GM18499 (cell line): ENCODE data around the gene SPATA16.
"Not testable (repeated sequence)": the region's sequence is repeated elsewhere in the genome, so short reads cannot be mapped to it uniquely, and the experiment has no call there.

Source experiments
- ATAC-seq: cut with Tn5 transposase; IDR thresholded peaks from one replicate; pipeline ENCODE4 v1.9.1; 2021; ENCODE audit warnings: moderate number of reproducible peaks; ENCODE audit not compliant: insufficient read depth, unreplicated experiment

Gene SPATA16

DNA sequence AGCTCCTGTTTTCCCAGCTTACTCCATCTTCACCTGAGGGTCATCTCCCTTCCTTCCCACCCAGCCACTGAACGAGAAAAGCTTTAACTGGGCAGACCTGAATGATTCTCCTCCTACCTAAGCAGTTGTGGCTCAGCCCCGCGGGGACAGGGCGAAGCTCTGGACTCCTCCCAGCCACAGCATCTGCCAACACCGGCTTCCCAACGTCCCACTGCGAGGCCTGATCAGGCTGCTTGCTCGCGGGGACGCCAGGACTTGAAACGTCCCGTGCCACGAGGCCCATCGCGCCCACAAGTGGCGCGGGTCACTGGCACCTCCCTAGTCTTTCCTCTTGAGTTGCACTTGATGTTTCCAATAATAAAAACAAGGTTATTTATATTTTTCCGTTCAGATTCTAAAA is at the start of gene SPATA16:
Gene SPATA16, minus strand, starts transcription at position 250 of the 400 bp plus-strand sequence. CDS start 23,504 bp downstream, outside the sequence.
- no peak for ATAC-seq

DNA sequence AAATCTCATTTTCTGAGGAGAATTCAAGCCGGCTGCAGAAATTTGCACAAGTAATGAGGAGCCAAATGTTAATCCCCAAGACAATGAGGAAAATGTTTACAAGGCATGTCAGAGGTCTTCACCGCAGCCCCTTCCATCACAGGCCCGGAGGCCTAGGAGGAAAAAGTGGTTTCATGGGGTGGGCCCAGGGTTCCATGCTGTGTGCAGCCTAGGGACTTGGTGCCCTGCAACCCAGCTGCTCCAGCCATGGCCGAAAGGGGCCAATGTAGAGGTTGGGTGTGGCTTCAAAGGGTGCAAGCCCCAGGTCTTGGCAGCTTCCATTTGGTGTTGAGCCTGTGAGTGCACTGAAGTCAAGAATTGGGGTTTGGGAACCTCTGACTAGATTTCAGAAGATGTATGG is 42.0 kb upstream of the SPATA16 start:
- not testable (repeated sequence) for ATAC-seq

DNA sequence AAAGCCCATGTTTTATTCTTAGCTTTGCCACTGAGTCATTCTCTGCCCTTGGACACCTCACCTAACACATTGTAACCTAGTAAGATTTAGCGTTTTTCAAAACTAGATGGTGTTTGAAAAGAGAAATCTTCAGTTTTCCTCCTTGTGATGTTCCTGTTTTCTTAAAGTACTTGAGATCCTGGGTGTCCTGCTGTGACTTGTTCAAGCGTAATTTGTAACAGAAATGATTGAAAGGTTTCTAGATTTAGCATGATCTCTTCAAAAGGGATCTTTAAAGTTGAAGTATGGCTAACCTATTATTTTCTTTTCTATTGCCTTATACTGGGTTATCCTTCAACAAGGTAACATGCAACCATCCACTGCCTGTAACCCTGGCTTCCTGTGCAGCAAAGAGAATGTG is 32.6 kb upstream of the SPATA16 start:
- ATAC-seq = no peak

- ATAC-seq = not testable (repeated sequence)
These were observed 18.1 kb upstream of the SPATA16 start for GRCh38 chr3:173159139-173159538.

GRCh38 chr3:173156533-173156932 is 15.5 kb upstream of the SPATA16 start:
- ATAC-seq = not testable (repeated sequence)

DNA sequence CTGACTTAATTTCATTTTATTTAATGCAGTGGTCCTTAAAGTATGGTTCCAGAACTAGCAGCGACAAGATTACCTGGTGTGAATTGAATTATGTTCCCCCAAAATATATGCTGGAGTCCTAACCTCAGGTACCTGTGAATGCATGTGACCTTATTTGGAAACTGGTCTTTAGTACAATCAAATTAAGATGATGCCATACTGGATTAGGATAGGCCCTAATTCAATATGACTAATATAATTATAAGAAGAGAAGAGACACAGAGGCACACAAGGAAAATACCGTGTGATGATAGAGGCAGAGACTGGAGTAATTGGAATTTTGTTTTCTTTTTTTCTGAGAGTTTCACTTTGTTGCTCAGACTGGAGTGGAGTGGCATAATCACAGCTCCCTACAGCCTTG is 12.6 kb upstream of the SPATA16 start:
- ATAC-seq = no peak

DNA sequence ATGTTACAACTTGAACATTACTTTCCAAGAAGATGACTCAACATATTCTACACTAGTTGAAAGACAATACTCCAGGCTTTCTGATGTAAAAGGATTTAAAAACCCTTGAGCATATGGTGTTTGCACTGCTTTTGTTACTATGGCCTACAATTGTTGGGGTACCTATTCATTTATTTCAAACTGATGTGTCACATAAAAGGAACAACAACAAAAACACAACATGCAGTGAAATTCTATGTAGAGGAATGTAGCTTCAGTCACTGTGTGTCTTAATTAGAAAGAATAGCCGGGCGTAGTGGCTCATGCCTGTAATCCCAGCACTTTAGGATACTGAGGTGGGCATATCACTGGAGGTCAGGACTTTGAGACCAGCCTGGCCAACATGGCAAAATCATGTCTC is 1.6 kb downstream of the SPATA16 start:
- ATAC-seq = no peak

DNA sequence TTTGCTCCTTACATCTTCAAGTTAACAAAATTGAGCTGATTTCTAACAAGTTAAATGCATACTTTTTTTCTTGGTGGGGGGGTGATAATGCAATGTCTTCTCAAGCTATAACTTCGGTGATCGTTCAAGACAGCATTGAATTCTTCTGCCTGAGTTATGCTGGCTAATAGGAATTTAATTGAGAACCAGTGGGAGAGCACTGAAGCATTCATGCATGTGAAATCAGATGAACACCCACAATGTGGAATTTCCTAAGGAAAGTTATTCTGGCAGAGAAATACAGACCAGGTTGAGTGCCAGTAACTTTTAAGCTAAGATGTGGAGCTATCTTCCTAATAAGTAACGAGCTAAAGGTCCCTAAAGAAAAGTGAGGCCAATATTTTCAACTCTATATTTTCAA is 3.0 kb downstream of the SPATA16 start:
- ATAC-seq = no peak

DNA sequence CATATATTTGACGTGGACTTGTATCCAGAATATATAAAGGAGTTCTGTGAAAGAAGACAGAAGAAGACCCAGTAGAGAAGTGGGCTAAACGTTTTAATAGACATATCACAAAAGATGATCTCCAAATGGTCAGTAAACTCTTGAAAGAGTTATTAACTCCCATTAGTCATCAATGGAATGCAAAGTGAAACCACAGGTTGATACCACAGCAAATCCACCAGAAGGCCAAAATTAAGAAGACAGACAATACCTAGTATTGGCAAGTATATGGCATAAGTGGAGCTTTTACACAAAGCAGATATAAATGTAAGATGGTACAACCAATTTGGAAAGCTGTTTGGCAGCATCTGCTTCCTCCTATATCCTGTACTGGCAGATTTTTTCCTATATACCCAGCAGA is 6.0 kb downstream of the SPATA16 start:
- no peak for ATAC-seq

GRCh38 chr3:173128633-173129032 is 12.4 kb downstream of the SPATA16 start:
- ATAC-seq = no peak

DNA sequence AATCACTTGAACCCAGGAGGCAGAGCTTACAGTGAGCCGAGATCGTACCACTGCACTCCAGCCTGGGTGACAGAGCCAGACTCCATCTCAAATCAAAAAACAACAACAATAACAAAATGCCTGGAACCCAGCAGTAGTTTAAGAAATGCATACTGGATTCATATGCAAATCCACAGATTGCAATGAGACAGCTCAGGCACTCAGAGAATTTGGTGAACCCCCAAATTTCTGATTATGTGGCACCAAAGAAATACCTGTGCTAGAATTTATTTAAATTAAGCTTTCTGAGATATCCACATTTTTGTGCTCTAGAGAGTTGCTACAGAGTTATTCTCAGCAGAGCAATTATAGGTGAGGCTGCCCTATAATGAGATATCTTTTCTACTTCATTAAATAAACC is 29.7 kb downstream of the SPATA16 start:
- no peak for ATAC-seq

- no peak for ATAC-seq
These were observed 31.9 kb downstream of the SPATA16 start for GRCh38 chr3:173109143-173109542.

DNA sequence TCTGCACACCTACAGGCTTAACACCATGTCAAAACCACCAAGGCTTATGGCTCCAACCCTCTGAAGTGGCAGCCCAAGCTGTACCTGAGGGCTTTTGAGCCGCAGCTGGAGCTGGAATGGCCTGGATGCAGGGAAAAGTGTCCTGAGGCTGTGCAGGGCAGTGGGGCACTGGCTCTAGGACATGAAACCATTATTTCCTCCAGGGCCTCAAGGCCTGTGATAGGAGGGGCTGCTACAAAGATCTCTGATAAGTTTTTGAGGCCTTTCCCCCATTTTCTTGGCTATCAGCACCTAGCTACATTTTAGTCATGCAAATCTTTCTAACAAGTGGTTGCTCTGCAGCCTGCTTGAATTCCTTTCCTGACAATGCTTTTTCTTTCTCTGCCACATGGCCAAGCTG is 37.6 kb downstream of the SPATA16 start:
- ATAC-seq = no peak

- no peak for ATAC-seq
These were observed 42.1 kb downstream of the SPATA16 start for GRCh38 chr3:173098959-173099358.

GRCh38 chr3:173096994-173097785 is 43.8 kb downstream of the SPATA16 start:
- ATAC-seq = no peak

DNA sequence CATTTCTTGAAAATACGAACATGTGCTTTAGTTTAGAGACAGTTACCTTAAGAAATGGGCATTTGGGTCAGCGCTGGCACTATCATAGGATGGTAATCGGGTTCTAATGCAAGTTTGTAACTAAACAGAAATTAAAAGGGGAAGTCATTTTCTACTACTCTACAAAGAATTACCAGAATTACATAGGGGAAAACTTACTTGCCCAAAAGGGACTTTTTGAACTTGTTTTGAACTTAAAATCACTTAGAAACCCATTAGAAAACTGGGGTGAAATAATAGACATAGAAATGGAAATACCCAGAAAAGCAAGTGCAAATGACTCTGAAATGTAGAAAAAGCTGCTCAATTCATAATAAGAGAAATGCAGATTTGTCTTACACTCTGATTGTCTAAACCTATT is 44.9 kb downstream of the SPATA16 start:
- ATAC-seq = no peak

GRCh38 chr3:173092038-173092437 is 49.0 kb downstream of the SPATA16 start:
- no peak for ATAC-seq

GRCh38 chr3:173090492-173090891 is 50.5 kb downstream of the SPATA16 start:
- no peak for ATAC-seq

DNA sequence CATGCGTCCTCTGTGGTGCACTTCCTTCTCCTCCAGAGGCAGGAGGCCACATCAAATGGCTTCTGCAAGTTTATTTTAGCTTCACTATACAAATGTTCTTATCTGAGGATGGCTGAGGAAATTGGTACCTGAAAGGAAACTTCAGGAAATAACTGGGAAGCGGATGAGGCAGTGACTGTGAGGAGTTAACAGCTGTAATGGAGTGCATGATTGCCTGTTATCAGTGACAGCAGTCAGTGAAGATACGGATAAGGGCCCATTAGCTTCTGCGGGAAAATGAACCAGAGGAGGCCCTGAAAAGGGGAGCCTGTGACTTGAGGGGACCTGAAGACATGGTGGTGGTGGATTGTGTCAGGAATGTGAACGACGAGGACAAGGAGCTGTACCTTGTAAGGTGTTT is 51.8 kb downstream of the SPATA16 start:
- ATAC-seq = no peak

DNA sequence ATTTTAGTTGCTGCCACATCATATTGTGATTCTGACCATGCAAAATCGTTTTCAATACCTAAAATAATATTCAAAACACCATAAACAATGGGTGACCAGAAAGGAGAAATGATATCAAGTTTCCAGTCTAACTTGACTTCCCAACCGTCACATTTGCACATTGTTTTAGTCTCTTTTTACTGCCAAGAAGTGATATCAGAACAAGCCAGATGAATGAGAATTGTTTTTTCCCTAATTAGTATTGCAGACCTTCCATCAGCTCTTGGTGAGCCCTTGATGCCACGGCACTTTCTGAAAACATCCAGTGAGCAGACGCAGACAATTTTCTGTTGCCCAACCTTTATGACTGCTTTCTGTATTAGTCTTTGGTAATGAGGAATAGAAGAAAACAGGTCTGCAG is 62.5 kb downstream of the SPATA16 start:
- ATAC-seq = no peak

DNA sequence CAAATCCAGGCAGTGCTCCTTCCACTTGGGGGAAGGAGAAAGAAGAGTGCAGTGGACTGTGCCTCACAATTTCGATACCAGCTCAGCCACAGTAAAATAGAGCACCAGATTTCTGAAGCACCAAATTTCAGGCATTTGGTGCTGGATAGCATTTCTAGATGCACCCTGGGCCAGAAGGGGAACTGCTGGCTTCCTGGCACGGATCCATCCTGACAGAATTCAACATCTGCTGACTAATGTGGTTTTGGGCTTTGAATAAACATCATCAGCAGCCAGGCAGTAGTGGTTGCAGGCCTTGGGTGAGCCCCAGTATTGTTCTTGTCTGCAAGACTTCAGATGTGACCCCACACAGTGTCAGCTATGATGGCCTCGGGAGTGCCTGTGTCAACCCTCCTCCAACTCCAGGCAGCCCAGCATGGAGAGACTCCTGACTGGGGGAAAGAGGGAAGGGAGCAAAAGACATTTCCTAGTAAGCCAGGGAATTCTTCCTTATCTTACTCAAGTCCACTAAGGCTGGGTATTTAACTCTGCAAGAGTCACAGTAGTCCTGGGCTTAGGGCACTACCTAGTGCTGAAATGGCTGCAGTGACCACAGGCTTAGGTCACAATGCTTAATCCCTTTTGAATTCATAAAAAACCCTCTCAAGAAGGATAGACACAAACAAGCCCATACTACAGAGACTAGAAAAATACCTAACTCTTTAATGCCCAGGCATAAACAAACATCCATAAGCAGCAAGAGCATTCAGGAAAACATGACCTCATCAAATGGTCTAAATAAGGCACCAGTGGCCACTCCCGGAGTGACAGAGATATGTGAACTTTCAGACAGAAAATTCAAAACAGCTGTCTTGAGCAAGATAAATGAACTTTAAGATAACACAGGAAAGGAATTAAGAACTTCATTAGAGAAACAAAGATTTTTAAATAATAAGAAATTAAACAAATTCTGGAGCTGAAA is 74.7 kb downstream of the SPATA16 start:
- ATAC-seq = no peak
